ENCODE data around the gene KCND1. TPM values are rescaled to one million over a fixed set of nuclear protein-coding genes. Genes with fewer than 3 reads are reported as not detected.

The KCND1 gene
- total and polyA plus RNA-seq, 4 donors = 0.17 to 1.1 (median 0.28) TPM

GRCh38 chrX:48919947-48920717, 51.5 kb downstream of the KCND1 start:
- H3K36me3 ChIP-seq (ENCODE audit: control insufficient read depth in 4 of 4, insufficient read depth in 3 of 4, low read depth in 1 of 4, low read length in 3 of 4) = peaks cover 0 to 16% (median 3%) of the 10 kb centered on the region in 4 donors
- peaks cover 0 to 33% (median 9%) of the 10 kb centered on the region in 4 donors for H3K4me1 ChIP-seq (ENCODE audit: control insufficient read depth in 4 of 4, insufficient read depth in 4 of 4, low read length in 3 of 4)
- H3K9ac ChIP-seq (ENCODE audit: low read depth in 1 of 2, low read length in 2 of 2) = peak overlapping the region in 1 of 2 donors; percentile 31
- H3K27me3 ChIP-seq (ENCODE audit: control insufficient read depth in 4 of 4, insufficient read depth in 4 of 4, low read length in 3 of 4) = peaks cover 0 to 2% (median 0%) of the 10 kb centered on the region in 4 donors
- no peak for DNase-seq (ENCODE audit: low spot score)
- peak overlapping the region in 1 of 2 donors; percentile 88 for H3K27ac ChIP-seq (ENCODE audit: low read depth in 1 of 2, low read length in 2 of 2)
- no peak overlapping the region for H3K4me3 ChIP-seq (ENCODE audit: low read depth in 1 of 3, low read length in 3 of 3)
- TF ChIP-seq ZBTB33 (IDR thresholded peaks at IDR 0.05) (no peak), GABPA (IDR thresholded peaks at IDR 0.05 in 1 of 2, conservative IDR thresholded peaks at IDR 0.05 in 1 of 2) (no peak), JUND (IDR thresholded peaks at IDR 0.05) (no peak), EGR1 (IDR thresholded peaks at IDR 0.05; ENCODE audit: low read depth in 2 of 2) (no peak), SP1 (IDR thresholded peaks at IDR 0.05) (no peak), TAF1 (conservative IDR thresholded peaks at IDR 0.05) (no peak), ATF3 (IDR thresholded peaks at IDR 0.05) (no peak), RAD21 (IDR thresholded peaks at IDR 0.05) (no peak), MAX (IDR thresholded peaks at IDR 0.05) (no peak), RXRA (IDR thresholded peaks at IDR 0.05) (no peak), HNF4A (conservative IDR thresholded peaks at IDR 0.05) (no peak), YY1 (IDR thresholded peaks at IDR 0.05) (no peak), FOXA2 (IDR thresholded peaks at IDR 0.05) (no peak)
- TF ChIP-seq, protein P1, sequence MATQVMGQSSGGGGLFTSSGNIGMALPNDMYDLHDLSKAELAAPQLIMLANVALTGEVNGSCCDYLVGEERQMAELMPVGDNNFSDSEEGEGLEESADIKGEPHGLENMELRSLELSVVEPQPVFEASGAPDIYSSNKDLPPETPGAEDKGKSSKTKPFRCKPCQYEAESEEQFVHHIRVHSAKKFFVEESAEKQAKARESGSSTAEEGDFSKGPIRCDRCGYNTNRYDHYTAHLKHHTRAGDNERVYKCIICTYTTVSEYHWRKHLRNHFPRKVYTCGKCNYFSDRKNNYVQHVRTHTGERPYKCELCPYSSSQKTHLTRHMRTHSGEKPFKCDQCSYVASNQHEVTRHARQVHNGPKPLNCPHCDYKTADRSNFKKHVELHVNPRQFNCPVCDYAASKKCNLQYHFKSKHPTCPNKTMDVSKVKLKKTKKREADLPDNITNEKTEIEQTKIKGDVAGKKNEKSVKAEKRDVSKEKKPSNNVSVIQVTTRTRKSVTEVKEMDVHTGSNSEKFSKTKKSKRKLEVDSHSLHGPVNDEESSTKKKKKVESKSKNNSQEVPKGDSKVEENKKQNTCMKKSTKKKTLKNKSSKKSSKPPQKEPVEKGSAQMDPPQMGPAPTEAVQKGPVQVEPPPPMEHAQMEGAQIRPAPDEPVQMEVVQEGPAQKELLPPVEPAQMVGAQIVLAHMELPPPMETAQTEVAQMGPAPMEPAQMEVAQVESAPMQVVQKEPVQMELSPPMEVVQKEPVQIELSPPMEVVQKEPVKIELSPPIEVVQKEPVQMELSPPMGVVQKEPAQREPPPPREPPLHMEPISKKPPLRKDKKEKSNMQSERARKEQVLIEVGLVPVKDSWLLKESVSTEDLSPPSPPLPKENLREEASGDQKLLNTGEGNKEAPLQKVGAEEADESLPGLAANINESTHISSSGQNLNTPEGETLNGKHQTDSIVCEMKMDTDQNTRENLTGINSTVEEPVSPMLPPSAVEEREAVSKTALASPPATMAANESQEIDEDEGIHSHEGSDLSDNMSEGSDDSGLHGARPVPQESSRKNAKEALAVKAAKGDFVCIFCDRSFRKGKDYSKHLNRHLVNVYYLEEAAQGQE (IDR thresholded peaks at IDR 0.05) = no peak
- 57% methylated on average over 8 of the region's 8 CpGs for WGBS
- no peaks in the 10 kb centered on the region for H3K9me3 ChIP-seq (ENCODE audit: control insufficient read depth in 4 of 4, low read length in 3 of 4)

GRCh38 chrX:48919360-48919841, 52.2 kb downstream of the KCND1 start:
- H3K9ac ChIP-seq (ENCODE audit: low read depth in 1 of 2, low read length in 2 of 2) = peak overlapping the region in 1 of 2 donors; percentile 59
- peak overlapping the region; percentile 80 to 88 for H3K27ac ChIP-seq (ENCODE audit: low read depth in 1 of 2, low read length in 2 of 2)
- peaks cover 0 to 16% (median 1%) of the 10 kb centered on the region in 4 donors for H3K36me3 ChIP-seq (ENCODE audit: control insufficient read depth in 4 of 4, insufficient read depth in 3 of 4, low read depth in 1 of 4, low read length in 3 of 4)
- H3K27me3 ChIP-seq (ENCODE audit: control insufficient read depth in 4 of 4, insufficient read depth in 4 of 4, low read length in 3 of 4) = peaks cover 0 to 2% (median 0%) of the 10 kb centered on the region in 4 donors
- peaks cover 0 to 36% (median 9%) of the 10 kb centered on the region in 4 donors for H3K4me1 ChIP-seq (ENCODE audit: control insufficient read depth in 4 of 4, insufficient read depth in 4 of 4, low read length in 3 of 4)
- DNase-seq (ENCODE audit: low spot score) = no peak
- WGBS = under 1% methylated on average over 15 of the region's 15 CpGs
- H3K4me3 ChIP-seq (ENCODE audit: low read depth in 1 of 3, low read length in 3 of 3) = peak overlapping the region in 2 of 3 donors; percentile 24 to 54
- TF ChIP-seq SP1 (IDR thresholded peaks at IDR 0.05) (no peak), HNF4A (conservative IDR thresholded peaks at IDR 0.05) (no peak), RXRA (IDR thresholded peaks at IDR 0.05) (no peak), FOXA1 (IDR thresholded peaks at IDR 0.05) (no peak), YY1 (IDR thresholded peaks at IDR 0.05) (no peak), CTCF (IDR thresholded peaks at IDR 0.05; ENCODE audit: low read depth, low read length, missing input control) (no peak), HNF4G (IDR thresholded peaks at IDR 0.05) (no peak)
- no peaks in the 10 kb centered on the region for H3K9me3 ChIP-seq (ENCODE audit: control insufficient read depth in 4 of 4, low read length in 3 of 4)
